ENCODE results near the gene ATAD5.
"Not testable (repeated sequence)": the region's sequence is repeated elsewhere in the genome, so short reads cannot be mapped to it uniquely, and the experiment has no call there.

DNA sequence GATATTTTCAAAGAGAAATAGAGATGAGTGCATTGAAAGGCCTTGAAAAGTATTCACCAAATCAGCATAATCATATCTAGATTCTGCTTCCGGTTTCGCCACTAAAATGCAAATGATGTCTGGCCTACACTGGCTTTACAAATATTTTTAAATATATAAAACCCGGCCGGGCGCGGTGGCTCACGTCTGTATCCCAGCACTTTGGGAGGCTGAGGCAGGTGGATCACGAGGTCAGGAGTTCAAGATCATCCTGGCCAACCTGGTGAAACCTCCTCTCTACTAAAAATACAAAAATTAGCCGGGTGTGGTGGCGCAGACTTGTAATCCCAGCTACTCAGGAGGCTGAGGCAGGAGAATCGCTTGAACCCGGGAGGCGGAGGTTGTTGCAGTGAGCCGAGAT, 8.8 kb upstream of the ATAD5 start:
- TF ChIP-seq, protein P1, sequence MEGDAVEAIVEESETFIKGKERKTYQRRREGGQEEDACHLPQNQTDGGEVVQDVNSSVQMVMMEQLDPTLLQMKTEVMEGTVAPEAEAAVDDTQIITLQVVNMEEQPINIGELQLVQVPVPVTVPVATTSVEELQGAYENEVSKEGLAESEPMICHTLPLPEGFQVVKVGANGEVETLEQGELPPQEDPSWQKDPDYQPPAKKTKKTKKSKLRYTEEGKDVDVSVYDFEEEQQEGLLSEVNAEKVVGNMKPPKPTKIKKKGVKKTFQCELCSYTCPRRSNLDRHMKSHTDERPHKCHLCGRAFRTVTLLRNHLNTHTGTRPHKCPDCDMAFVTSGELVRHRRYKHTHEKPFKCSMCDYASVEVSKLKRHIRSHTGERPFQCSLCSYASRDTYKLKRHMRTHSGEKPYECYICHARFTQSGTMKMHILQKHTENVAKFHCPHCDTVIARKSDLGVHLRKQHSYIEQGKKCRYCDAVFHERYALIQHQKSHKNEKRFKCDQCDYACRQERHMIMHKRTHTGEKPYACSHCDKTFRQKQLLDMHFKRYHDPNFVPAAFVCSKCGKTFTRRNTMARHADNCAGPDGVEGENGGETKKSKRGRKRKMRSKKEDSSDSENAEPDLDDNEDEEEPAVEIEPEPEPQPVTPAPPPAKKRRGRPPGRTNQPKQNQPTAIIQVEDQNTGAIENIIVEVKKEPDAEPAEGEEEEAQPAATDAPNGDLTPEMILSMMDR (conservative IDR thresholded peaks at IDR 0.05): not testable (repeated sequence)
- TF ChIP-seq ZFX (IDR thresholded peaks at IDR 0.05): not testable (repeated sequence)

Data from C4-2B (cell line).